GM21360 (cell line): ENCODE data around the gene PEX11B.

Source experiments
- ATAC-seq: cut with Tn5 transposase; IDR thresholded peaks from one replicate; pipeline ENCODE4 v1.9.1; 2021; ENCODE audit warnings: mild to moderate bottlenecking, moderate library complexity; ENCODE audit not compliant: unreplicated experiment

PEX11B gene

GRCh38 chr1:145912128-145912641 is 6.3 kb downstream of the PEX11B start:
- ATAC-seq: no peak

GRCh38 chr1:145908653-145909052 is 9.9 kb downstream of the PEX11B start:
- ATAC-seq: no peak

GRCh38 chr1:145906954-145907753 is 11.4 kb downstream of the PEX11B start:
- ATAC-seq: no peak

- no peak for ATAC-seq
Observed at GRCh38 chr1:145901312-145902021, 17.1 kb downstream of the PEX11B start.

GRCh38 chr1:145898756-145899155 is 19.8 kb downstream of the PEX11B start:
- no peak for ATAC-seq

GRCh38 chr1:145897969-145898368 is 20.5 kb downstream of the PEX11B start:
- ATAC-seq: no peak

GRCh38 chr1:145895471-145895870 is 23.0 kb downstream of the PEX11B start:
- ATAC-seq: no peak

GRCh38 chr1:145893306-145894055 is 25.0 kb downstream of the PEX11B start:
- no peak for ATAC-seq

- ATAC-seq: no peak
Observed at GRCh38 chr1:145892486-145893087, 25.9 kb downstream of the PEX11B start.

- no peak for ATAC-seq
Observed at GRCh38 chr1:145891587-145892485, 26.7 kb downstream of the PEX11B start.

GRCh38 chr1:145891143-145891542 is 27.4 kb downstream of the PEX11B start:
- ATAC-seq: no peak

- ATAC-seq: no peak
Observed at GRCh38 chr1:145889722-145890121, 28.8 kb downstream of the PEX11B start.

- ATAC-seq: no peak
Observed at GRCh38 chr1:145887631-145888030, 30.9 kb downstream of the PEX11B start.

- no peak for ATAC-seq
Observed at GRCh38 chr1:145886816-145887215, 31.7 kb downstream of the PEX11B start.

- no peak for ATAC-seq
Observed at GRCh38 chr1:145886390-145886789, 32.1 kb downstream of the PEX11B start.

GRCh38 chr1:145885738-145886287 is 32.7 kb downstream of the PEX11B start, which contains the start of gene ANKRD35:
TSS of gene ANKRD35 (minus strand) at chr1:145885866. CDS start at chr1:145885758, 108 bp downstream.
- peak; percentile 93 for ATAC-seq

- no peak for ATAC-seq
Observed at GRCh38 chr1:145884675-145885074, 33.8 kb downstream of the PEX11B start.

GRCh38 chr1:145879775-145880174 is 38.7 kb downstream of the PEX11B start:
- no peak for ATAC-seq

- no peak for ATAC-seq
Observed at GRCh38 chr1:145878724-145879123, 39.8 kb downstream of the PEX11B start.
